PC-3 (cell line): ENCODE measurements around the gene CYP1B1. TPM values are rescaled to one million over a fixed set of nuclear protein-coding genes. Genes with fewer than 3 reads are reported as not detected.

Source experiments
- ATAC-seq: fragments of 200-7000 bp; cut with Tn5 transposase; 2 replicates; pipeline ENCODE4 v1.9.1; 2020; ENCODE audit warnings: mild to moderate bottlenecking, moderate library complexity
- BruUV-seq: library from RNA; stranded (reverse); fragments of 400-500 nt; replicated peaks from 2 replicates; lab custom pipeline; 2021; lab: Mats Ljungman, UMichigan
- CTCF ChIA-PET: fragments of 300-600 bp; sonication (Branson Sonifier 250); formaldehyde crosslinking; loops from one replicate; lab custom pipeline; 2022; ENCODE audit warnings: antibody characterized with exemption; lab: Charles Lee
- POLR2A ChIA-PET: fragments of 300-600 bp; sonication (Branson Sonifier 250); formaldehyde crosslinking; loops from one replicate; lab custom pipeline; 2022; ENCODE audit warnings: antibody characterized with exemption; ENCODE audit not compliant: unreplicated experiment; lab: Charles Lee
- DNase-seq: peaks from one replicate; pipeline ENCODE4 v3.0.0-alpha.2; 2015
- H2AFZ ChIP-seq: fragments of 300-600 bp; sonication (generic); 2 replicates; pipeline ENCODE4 v1.6.0; 2016; ENCODE audit warnings: antibody characterized with exemption, low read length
- H3F3A ChIP-seq: fragments of 300-600 bp; sonication (generic); one replicate; pipeline ENCODE4 v1.6.0; 2017; ENCODE audit warnings: antibody characterized with exemption, low read length, control low read depth, mild to moderate bottlenecking; ENCODE audit not compliant: unreplicated experiment
- H3K27ac ChIP-seq: fragments of 300-600 bp; sonication (generic); 2 replicates; pipeline ENCODE4 v1.5.1; 2016; ENCODE audit warnings: mild to moderate bottlenecking, low read length
- H3K27me3 ChIP-seq: fragments of 300-600 bp; sonication (generic); 2 replicates; pipeline ENCODE4 v1.6.1; 2016; ENCODE audit warnings: low read length, mixed read lengths
- H3K36me3 ChIP-seq: fragments of 300-600 bp; sonication (generic); 2 replicates; pipeline ENCODE4 v1.6.1; 2016; ENCODE audit warnings: low read depth, mixed run types, low read length, mixed read lengths
- H3K4me1 ChIP-seq: fragments of 300-600 bp; sonication (generic); 2 replicates; pipeline ENCODE4 v1.5.1; 2016; ENCODE audit warnings: low read length; ENCODE audit not compliant: insufficient read depth
- H3K4me2 ChIP-seq: fragments of 300-600 bp; sonication (generic); 2 replicates; pipeline ENCODE4 v1.6.0; 2016; ENCODE audit warnings: low read length
- H3K4me3 ChIP-seq: fragments of 300-600 bp; sonication (generic); 2 replicates; pipeline ENCODE4 v1.5.1; 2016; ENCODE audit warnings: mild to moderate bottlenecking, low read length, mixed read lengths
- H3K79me2 ChIP-seq: fragments of 300-600 bp; sonication (generic); 2 replicates; pipeline ENCODE4 v1.6.1; 2017; ENCODE audit warnings: low read length, mixed read lengths
- H3K9ac ChIP-seq: fragments of 300-600 bp; sonication (generic); 2 replicates; pipeline ENCODE4 v1.6.0; 2016; ENCODE audit warnings: mild to moderate bottlenecking, low read length
- H3K9me2 ChIP-seq: fragments of 300-600 bp; sonication (generic); replicated peaks from 2 replicates; pipeline ENCODE4 v1.6.1; 2016; ENCODE audit warnings: mixed run types, low read length, mixed read lengths
- H3K9me3 ChIP-seq: fragments of 300-600 bp; sonication (generic); 2 replicates; pipeline ENCODE4 v1.6.1; 2016; ENCODE audit warnings: low read length, mixed read lengths
- H4K20me1 ChIP-seq: fragments of 300-600 bp; sonication (generic); 2 replicates; pipeline ENCODE4 v1.6.1; 2016; ENCODE audit warnings: low read length, mixed read lengths
- EZH2 ChIP-seq: fragments of 300-600 bp; sonication (generic); IDR thresholded peaks from one replicate; pipeline ENCODE4 v1.6.1; 2017; ENCODE audit warnings: antibody characterized with exemption, mild to moderate bottlenecking, low read length; ENCODE audit not compliant: unreplicated experiment
- EZH2phosphoT487 ChIP-seq: fragments of 300-600 bp; sonication (generic); IDR thresholded peaks from 2 replicates; pipeline ENCODE4 v1.6.1; 2018; ENCODE audit warnings: mild to moderate bottlenecking, antibody characterized with exemption, low read length, borderline replicate concordance
- intact Hi-C: fragments of 100-400 bp; cut with micrococcal nuclease; formaldehyde crosslinking; loops from 2 replicates; pipeline ENCODE4 v1.9.0; 2023
- total RNA-seq: library from RNA; depleted of rRNA; stranded (reverse); fragments of >200 nt; gene quantifications from 2 replicates; pipeline ENCODE4 v1.2.3, GENCODE V29; 2014
- TF ChIP-seq, protein P1 (sequence below): fragments of 300-600 bp; sonication (generic); conservative IDR thresholded peaks from 2 replicates; pipeline ENCODE4 v1.5.1; 2017; ENCODE audit warnings: antibody characterized with exemption, low read depth, mild to moderate bottlenecking, low read length

CYP1B1 gene
- total RNA-seq, 1 experiment from 2014 or later = 37.2 TPM

DNA sequence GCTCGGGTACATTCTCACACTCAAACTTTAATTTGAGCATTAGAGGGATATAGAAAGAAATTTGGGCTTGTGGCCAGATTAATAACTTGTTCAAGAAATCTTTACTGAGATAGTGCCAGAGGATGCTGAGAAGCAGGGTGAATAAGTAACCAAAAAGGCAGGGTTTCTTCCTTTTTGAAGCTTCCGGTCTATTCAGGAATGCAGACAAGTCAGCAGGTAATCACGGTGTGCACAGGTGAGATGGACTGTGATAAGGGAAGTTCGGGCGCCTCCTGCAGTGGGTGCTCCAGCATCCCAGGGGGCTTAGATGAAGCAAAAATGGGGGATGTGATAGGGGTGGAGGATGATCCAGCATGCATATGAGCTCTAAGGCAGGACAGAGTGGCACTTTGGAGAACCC, 44.9 kb upstream of the CYP1B1 start:
- no peak overlapping the region for H3K4me2 ChIP-seq
- TF ChIP-seq EZH2 (no peak), EZH2phosphoT487 (no peak)
- TF ChIP-seq, protein P1, sequence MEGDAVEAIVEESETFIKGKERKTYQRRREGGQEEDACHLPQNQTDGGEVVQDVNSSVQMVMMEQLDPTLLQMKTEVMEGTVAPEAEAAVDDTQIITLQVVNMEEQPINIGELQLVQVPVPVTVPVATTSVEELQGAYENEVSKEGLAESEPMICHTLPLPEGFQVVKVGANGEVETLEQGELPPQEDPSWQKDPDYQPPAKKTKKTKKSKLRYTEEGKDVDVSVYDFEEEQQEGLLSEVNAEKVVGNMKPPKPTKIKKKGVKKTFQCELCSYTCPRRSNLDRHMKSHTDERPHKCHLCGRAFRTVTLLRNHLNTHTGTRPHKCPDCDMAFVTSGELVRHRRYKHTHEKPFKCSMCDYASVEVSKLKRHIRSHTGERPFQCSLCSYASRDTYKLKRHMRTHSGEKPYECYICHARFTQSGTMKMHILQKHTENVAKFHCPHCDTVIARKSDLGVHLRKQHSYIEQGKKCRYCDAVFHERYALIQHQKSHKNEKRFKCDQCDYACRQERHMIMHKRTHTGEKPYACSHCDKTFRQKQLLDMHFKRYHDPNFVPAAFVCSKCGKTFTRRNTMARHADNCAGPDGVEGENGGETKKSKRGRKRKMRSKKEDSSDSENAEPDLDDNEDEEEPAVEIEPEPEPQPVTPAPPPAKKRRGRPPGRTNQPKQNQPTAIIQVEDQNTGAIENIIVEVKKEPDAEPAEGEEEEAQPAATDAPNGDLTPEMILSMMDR = no peak
- H3K9me3 ChIP-seq = no peaks in the 10 kb centered on the region; the same call in 1 of the 2 replicates
- CTCF ChIA-PET = no interaction called here
- no peak overlapping the region for H3K9ac ChIP-seq
- ATAC-seq (no peak), DNase-seq (no peak)
- H4K20me1 ChIP-seq = no peaks in the 10 kb centered on the region
- POLR2A ChIA-PET = no interaction called here
- BruUV-seq = no TSS peak
- no peak overlapping the region for H3K27ac ChIP-seq
- intact Hi-C loops = no loop called here
- no peak overlapping the region for H3K4me3 ChIP-seq
- H3K36me3 ChIP-seq = no peaks in the 10 kb centered on the region
- no peak overlapping the region for H2AFZ ChIP-seq
- H3K4me1 ChIP-seq = peaks cover 12% of the 10 kb centered on the region
- H3K27me3 ChIP-seq = no peaks in the 10 kb centered on the region
- H3K79me2 ChIP-seq = no peaks in the 10 kb centered on the region
- H3K9me2 ChIP-seq = no peaks in the 10 kb centered on the region
- no peaks in the 10 kb centered on the region for H3F3A ChIP-seq

DNA sequence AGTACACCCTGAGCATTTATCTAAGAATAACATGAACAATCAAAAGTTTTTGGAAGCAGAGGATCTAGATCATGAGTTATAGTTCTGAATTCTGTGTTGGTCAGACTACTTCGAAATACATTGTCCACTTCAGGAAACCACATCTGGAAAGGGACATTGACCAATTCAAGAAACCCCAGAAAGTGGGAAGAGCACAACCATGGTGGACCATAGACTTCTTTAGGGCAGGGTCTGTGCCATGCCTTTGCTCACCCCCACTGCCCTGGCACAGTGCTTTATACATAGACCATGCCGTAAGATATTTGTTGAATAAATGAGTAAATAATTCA, 44.3 kb upstream of the CYP1B1 start:
- Histone ChIP-seq H3K27me3 (no peaks in the 10 kb centered on the region), H3K79me2 (no peaks in the 10 kb centered on the region), H3K4me2 (no peak overlapping the region), H4K20me1 (no peaks in the 10 kb centered on the region), H3K4me1 (peaks cover 16% of the 10 kb centered on the region), H3K27ac (no peak overlapping the region), H3K9ac (no peak overlapping the region), H3K36me3 (no peaks in the 10 kb centered on the region), H2AFZ (no peak overlapping the region), H3K9me2 (no peaks in the 10 kb centered on the region), H3F3A (no peaks in the 10 kb centered on the region), H3K4me3 (no peak overlapping the region), H3K9me3 (no peaks in the 10 kb centered on the region)
- ATAC-seq = no peak
- no peak for DNase-seq
- no TSS peak for BruUV-seq
- TF ChIP-seq EZH2phosphoT487 = no peak
- TF ChIP-seq, protein P1 = no peak
- TF ChIP-seq EZH2 = no peak
- ChIA-PET POLR2A (no interaction called here), CTCF (no interaction called here)
- intact Hi-C loops = no loop called here

DNA sequence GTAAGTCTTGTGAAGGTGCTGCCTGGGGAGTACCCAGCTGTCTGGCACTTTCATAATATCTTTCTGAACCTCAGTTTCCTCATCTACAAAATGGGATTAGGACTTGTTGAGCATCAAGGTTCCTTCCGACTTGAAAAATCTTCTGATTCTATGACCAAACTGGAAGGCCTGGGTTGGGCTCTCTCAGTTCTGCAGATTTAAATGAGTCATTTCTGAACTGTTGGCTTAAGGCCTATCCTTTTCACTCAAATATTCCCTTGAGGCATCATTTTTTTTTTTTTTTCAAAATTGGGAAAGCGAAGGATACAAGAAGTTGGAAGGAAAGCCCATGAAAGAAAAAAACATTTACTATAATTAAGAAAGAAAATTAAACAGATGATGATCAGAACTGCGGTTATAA, 40.8 kb upstream of the CYP1B1 start:
- Histone ChIP-seq H3K79me2 (no peaks in the 10 kb centered on the region), H3K4me2 (peak overlapping the region; percentile 26; the same call in 1 of the 2 replicates), H3K4me1 (peaks cover 16% of the 10 kb centered on the region), H3K36me3 (no peaks in the 10 kb centered on the region), H3K9me2 (no peaks in the 10 kb centered on the region), H2AFZ (no peak overlapping the region), H3K4me3 (no peak overlapping the region), H3K9ac (peak overlapping the region; percentile 8; the same call in 1 of the 2 replicates), H3K27ac (0 out of 2 replicates have a peak overlapping the region, but pooled peaks have one; percentile 10), H4K20me1 (no peaks in the 10 kb centered on the region), H3F3A (no peaks in the 10 kb centered on the region), H3K27me3 (no peaks in the 10 kb centered on the region), H3K9me3 (no peaks in the 10 kb centered on the region)
- POLR2A ChIA-PET = no interaction called here
- DNase-seq (peak; percentile 89), ATAC-seq (no peak)
- CTCF ChIA-PET = no interaction called here
- no peak for TF ChIP-seq EZH2phosphoT487
- TF ChIP-seq EZH2 = no peak
- TF ChIP-seq, protein P1 = no peak
- BruUV-seq = no TSS peak
- intact Hi-C loops = loop anchor here (5.0 kb wide), 1 partner anchor 39 kb away; the partner anchor contains the start of gene CYP1B1
